HG03280 (cell line): Measurements from ENCODE around the gene MR1.

Source experiments
- ATAC-seq: cut with Tn5 transposase; IDR thresholded peaks from one replicate; pipeline ENCODE4 v1.9.1; 2021; ENCODE audit warnings: mild to moderate bottlenecking, moderate library complexity; ENCODE audit not compliant: unreplicated experiment

The MR1 gene

DNA sequence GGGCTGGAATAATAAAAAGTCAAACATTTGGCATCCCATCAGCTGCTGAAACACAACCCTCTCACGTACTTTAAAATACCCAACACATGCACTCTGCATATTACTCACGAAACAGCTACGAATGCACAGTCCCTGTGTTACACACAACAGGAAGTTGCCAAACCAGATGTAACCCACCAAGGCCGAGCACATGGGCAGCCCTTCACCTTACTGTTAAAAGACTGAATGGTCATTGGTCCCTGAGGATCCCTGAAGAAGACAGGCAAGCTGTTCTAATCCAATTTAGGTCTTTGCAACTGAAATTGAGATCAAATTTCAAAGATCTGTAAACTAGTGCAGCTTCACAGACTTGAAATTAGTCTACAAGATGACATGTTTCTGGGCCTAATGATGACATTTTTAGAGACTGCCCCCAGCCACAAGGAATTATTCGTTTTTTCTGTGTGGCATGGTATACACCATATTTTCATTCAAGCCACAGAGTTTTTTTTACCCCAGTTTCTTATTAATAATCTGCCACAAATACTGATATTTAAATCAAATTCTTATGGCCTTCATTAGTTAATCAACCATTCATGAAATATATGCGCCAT lies 29.1 kb downstream of the MR1 start:
- peak; percentile 62 for ATAC-seq

DNA sequence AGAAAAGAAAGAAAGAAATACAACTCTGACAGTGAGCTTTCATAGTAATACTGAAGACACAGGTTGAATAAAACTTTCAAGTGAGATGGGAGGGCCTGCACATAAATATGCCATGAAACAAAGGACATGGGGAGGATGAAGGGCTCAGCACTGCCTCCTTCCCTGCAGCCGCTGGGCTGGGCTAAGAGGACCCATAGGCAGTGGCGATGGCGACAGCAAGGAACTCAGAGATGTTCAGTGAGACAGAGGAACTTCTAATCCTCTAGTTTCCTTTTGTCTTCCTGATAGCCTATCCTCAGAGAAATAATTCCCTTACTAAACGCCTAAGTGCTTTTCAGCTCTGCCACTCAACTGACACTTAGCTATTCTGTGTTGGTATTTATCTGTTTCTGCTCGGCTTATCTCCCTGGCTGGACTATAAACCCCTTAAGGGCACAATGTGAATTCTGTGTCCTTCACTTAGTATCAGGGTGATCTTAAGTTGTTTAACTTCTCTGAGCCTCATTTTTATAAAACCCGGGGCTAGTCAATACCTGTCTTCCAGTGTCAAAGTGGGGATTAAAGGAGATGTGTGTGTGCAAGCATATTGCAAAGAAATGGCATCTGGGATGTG lies 30.3 kb downstream of the MR1 start:
- no peak for ATAC-seq

DNA sequence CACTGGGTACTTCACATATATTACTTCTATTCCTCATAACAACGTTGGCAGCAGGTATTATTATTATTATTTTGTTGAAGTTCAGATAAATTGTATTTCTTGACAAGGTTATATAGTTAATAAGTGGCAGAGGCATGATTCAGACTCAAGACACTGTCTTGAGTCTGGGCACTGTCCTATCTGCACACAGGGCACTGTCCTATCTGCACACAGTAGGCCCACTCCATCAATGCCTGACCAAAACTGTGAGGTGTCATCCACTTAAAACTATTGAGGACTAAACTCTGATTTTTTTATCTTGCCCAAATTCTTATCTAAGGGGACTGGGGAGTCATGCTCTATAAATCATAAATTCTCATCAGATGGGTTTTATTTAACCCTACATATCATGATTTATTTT lies 30.9 kb downstream of the MR1 start:
- ATAC-seq: no peak

DNA sequence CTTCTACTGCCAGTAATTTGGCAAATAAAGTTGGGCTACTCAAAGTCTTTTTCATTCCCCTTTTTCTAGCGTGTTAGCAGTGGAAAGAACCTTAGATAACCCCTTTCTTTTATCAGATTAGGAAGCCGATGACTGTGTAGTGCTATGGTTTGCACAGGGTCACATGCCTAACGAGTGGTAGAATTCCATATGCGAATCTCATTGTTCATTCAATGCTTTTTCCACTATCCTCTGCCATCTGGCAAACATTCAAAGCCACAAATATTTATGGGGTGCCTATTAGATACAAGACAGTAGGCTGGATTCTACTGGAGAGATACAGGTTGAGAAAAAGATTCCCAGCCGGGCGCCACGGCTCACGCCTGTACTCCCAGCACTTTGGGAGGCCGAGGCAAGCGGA lies 39.9 kb downstream of the MR1 start:
- no peak for ATAC-seq

DNA sequence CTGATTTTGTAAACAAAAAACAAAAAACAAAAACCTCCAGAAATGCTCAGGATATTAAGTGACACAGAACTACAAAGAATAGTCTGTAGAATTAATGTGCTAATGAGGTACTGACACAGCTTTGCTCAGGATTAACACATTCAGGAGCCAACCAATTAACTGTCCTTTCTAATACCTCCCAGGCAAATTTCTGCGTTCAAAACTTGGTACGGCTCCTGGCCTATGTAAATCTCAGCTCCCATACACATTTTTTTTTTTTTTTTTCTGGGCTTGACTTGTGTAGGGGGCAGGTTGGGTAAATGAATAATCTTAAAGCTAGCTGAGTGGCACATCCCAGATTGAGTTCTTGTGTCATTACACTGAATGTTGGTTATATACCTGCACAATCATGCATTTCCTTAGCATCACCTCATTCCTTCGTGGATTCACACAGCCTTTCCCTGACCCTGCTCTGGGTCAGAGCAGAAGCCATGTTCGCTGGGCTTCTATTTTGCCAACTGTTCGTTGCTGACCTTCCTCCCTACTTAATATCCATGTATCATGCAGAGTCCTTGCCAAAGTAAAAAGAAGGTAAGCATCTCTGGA lies 42.1 kb downstream of the MR1 start:
- ATAC-seq: no peak

DNA sequence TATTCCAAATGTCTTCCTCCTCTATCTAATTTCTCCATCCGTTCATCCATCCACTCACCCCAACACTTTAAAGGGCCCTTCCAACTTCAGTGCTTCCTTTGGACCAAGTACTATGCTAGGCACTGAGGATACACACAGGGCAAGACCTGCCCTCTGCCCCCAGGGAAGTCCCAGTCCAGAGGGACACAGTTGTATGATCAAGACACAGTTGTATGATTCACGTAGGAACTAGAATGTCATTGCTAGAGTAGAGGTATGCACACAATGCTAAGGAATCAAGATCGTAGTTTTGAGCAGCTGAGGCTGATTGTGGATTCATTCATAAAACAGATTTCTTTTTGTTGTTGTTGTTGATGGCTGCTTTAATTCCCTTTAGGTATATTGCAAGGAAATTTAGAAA lies 43.1 kb downstream of the MR1 start:
- ATAC-seq: no peak

DNA sequence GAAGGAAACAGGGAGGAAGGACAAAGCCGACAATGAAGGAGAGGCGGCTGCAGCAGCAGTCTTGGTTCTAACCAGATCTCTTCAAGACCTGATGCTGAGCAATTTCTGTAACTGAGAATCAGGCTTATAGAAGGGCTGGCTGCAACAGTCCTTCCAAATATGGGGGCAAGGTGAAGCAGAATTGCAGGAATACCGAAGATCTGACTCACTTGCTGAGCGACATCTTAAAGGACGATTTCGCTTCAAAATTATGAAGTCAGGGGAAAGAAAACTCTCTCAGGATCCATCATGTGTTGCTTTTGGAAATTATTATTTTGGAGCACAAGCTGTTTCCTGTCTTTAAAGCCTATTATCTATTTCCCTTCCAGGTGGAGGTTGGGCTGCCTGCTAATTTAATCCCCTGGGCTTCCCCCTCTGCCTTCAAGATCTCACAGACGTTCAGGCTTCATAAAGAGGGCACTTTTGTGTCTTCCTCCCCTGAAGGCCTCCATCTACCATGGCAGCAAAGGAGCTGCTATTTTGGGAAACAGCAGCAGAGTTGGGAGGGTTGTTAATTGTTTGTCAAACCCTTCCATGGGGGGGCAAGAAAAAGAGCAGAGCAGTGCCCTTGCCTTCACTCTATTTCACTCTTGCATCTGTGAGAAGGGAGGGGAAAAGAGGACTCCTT lies 43.9 kb downstream of the MR1 start:
- ATAC-seq: no peak

DNA sequence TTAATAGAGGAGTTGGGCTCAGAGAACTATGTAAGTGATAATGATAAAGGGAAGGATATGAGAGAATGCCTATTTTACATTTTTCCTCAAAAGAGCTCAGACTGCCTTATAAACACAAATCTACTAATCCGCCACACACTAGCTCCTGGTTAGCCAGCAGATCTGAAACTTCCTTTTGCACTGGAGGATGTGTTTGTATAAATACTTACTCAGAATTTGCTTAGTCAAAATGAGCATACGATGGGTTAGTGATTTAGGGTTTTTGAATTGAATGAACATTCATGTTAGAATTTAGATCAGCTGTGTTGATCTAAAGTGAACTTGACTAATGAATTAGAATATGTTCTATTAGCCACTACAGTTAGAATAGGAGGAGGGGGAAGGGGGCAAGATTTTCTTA lies 45.6 kb downstream of the MR1 start:
- no peak for ATAC-seq

DNA sequence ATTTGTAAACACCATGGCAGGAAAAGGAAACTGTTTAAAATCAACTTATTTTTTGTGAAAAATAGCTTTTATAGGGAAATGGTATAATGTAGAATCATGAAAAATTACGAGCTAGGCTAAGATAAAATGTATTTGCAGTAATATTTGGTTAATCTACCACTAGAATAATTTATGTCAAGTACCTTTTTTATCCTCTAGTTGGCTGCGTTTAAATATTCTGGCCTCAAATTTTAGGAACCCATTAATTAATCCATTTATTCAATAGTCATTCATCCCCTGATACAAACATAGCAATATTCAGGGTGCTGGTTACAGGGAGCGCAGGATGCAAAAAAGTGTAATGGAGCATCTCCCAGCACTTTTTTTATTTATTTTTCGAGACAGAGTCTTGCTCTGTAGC lies 46.1 kb downstream of the MR1 start:
- no peak for ATAC-seq

DNA sequence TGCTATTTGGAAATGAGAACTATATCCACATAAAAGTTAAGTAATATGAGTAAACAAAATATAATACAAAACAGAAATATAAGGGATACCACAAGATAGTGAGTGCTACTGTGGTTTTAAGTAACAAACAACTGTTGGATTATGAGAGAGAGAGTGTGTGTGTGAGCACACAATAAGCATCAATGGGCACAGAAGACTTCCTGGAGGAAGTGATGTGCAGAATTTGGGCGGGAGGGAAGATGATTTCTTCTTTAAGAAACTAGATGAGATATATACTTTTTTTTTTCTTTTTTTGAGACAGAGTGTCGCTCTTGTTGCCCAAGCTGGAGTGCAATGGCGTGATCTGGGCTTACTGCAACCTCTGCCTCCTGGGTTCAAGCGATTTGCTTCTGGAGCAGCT lies 46.8 kb downstream of the MR1 start:
- no peak for ATAC-seq

DNA sequence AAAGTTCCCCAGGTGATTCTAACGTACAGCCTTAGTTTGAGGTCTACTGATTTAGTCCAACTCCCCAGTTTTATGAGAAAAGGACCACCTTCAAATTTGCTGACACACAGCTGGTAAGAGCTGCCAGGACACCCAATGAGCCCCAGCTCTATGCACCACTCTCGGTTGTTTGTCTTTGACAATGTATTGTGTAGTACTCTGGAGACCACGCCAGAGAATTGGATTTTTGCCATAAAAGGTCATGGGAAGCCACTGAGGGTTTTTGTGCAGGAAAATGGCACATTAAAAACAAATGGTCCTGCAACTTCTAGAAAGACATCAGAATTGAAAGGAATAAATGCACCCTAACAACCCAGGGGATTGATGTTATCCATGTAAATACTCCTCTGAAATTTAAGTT lies 47.6 kb downstream of the MR1 start:
- ATAC-seq: no peak

DNA sequence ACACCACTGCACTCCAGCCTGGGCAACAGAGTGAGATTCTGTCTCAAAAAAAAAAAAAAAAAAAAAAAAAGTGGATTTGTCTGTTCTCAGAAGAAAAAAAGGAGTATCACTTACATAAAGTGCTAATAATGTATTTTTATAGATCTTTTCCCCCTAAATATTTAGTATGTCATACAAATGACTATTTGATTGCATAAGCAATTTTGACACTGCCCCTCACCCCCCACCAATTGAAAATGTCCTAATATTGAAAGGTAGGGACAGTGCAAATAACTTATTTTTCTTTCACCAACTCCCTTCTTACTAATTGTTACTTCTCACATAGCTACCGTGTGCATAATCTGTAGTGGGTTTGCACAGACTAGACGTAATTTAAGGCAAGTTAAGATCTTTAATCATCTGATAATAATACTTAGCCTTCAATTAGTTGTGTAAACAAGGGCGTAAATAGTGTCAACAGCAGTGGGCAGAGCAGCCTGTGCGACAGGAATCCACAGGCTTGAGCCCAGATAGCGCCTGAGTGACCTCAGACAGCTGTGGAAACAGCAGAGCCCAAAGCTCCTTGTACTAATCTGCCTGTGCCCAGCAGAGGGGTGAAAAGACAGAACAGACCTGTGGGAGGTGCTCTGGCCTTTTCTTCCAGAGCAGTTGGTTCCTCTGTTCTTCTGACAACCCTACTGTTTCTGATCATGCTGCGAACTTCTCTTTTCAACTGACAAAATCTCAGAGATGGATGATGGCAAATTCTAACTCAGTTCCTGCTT lies 50.2 kb downstream of the MR1 start:
- ATAC-seq: no peak

DNA sequence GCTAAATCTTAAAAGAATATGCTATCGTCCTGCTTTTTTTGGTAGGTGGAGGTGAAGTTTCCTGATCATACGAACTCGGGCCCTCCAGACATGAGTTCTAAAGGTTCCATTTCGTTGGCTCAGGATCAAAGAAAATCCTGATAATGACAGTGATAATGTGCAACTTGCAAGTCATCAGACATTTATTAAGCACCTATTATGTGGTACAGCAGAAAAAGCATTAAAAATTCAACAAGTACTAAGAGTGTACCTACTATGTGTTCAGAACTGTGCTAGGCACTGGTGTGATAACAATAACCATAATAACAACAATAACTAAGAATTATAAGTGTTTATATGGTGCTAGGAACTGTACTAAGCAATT lies 50.8 kb downstream of the MR1 start:
- ATAC-seq: no peak

DNA sequence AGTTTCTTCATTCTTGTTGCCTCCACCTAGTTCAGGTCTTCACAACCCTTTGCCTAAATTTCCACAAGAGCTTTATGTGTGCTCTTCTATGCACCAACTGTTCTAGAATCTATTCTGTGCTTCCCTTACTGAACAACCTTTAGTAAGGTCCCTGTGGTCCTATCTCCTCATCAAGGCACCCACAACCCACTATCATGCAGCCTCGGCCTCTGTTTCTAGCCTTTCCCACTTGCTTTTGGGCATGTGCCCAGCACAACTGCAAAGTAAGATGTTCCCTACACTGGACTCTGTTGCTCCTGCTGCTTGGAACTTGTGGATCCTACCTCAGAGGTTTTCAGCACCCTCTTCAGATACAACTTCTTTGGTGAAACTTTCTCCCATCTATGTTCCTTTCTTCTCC lies 52.3 kb downstream of the MR1 start:
- no peak for ATAC-seq

DNA sequence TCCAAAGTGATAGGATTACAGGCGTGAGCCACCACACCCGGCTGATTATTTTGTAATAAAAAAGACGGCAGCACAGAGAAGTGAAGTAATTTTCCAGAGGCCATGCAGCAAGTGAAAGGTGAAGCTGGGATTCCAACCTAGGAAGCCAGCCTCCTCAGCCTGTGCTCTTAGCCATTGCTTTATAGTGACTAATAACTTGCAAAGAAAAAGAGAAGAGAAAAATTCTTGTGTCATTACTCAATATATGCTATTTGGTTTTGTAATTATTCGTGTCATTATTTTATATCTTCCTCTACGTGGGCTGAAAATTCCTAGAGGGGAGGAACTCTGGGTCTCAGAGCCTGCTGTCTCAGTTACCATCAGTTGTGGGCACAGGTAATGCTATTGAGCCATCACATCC lies 53.1 kb downstream of the MR1 start:
- ATAC-seq: no peak

DNA sequence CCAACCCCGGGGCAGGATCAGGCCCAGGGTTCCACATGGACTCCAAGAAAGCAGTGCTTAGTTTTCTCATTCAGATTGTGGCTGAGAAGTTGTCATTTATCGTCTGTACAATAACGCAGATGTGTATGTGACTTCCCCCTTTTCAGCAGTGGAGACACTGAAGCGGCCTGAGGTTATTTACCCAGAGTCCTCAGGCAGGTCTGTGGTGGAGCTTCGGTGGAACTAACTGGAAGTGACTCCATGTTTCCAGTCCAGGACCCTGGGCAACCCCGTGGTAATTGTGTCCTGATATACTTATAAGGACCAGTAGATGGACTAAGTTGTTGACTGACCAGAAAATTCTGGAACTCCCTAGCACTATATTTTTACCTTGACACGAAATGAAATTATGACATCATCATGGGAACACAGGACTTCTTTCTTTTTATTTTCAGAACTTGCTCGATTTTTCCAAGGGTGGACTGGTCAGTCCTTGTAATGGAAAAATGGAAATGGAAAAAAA lies 53.7 kb downstream of the MR1 start:
- no peak for ATAC-seq

DNA sequence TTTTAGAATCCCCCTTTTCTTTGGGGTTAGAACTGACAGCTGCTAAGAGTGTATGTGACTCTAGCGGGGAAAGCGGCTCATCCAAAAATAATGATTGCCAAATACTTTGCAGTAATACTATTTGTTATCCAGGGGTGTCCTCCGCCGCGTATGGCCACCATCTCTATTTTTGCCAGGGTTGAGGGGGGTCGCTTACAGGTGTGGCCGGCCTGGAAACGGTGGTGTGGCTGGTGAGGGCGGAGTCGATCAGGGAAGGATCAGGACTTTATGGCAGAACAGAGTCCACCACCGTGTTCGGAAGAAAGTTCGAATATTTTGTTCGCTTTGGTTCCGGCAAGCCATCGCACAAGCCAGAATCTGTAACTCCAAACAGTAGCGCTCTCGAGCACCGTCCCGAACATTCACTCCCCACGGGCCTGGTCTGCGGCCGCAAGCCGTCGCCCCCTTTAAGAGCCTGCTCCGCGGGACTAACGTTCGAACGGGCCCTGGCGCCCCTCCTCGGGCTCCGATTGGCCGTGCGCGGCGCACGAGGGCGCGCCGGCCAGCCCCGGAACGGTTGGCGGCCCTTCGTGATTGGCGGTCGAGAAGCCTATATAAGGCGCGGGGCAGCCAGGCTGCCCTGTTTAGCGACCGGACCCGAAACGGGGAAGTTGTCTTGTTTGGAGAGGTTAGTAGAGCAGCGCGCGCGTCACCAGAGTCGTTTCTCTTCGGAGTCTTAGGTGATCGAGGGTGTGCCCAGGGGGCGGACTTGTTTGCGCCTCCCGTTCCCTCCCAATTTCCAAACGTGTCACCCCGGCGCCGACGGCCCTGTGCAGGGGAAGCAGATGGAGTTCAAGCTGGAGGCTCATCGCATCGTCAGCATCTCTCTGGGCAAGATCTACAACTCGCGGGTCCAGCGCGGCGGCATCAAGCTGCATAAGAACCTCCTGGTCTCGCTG lies 54.6 kb downstream of the MR1 start, which contains the start of gene IER5:
Gene IER5, plus strand, starts transcription at position 622 of the 938 bp plus-strand sequence. Its CDS starts 203 bp downstream, at position 825.
- ATAC-seq: peak; percentile 76

DNA sequence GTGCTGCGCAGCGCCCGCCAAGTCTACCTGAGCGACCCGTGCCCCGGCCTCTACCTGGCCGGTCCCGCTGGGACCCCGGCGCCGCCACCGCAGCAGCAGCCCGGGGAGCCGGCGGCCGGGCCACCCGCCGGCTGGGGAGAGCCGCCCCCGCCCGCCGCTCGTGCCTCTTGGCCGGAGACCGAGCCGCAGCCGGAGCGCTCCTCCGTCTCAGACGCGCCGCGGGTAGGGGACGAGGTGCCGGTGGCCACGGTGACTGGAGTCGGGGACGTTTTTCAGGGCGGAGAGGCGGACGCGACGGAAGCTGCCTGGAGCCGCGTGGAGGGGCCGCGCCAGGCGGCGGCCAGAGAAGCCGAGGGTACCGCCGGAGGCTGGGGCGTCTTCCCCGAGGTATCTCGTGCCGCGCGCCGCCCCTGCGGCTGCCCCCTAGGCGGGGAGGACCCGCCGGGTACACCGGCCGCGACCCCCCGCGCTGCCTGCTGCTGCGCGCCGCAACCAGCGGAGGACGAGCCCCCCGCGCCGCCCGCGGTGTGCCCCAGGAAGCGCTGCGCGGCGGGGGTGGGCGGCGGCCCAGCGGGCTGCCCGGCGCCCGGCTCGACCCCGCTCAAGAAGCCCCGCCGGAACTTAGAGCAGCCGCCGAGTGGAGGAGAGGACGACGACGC lies 55.4 kb downstream of the MR1 start:
- peak; percentile 6 for ATAC-seq

DNA sequence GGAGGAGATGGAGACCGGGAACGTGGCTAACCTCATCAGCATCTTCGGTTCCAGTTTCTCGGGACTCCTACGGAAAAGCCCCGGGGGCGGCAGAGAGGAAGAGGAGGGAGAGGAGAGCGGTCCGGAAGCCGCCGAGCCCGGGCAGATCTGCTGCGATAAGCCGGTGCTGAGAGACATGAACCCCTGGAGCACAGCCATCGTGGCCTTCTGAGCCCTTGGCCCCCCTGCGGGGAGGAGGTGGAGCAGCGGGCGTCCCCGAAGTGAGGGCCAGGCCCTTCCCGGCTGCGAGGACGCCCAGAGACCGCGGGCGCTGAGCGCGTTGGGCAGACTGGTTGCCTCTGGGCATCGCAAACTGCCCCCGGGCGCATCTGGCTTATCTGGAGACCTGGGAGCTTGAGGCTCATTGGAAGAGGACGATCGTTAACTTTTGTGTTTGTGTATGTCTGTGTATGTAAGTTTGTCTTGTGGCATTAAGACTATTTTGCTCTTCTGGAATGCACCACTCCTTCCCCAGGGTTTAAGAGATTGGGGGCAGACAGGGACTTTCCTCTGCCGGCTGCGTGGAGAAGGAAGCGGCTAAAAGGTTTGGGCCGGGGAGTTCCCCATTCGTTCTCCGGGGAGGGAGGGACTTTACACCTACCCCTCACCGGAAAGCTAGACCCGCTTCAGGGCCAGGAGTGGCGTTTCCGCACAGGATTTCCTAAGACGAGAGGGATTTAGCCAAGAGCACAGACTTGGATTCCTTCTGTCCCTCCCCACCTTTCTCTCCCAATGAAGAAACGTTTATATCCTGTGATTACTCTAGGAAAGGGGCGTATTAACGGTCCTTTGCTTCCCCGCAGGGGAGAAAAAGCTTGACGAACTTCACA lies 56.1 kb downstream of the MR1 start:
- ATAC-seq: peak; percentile 31
